ENCODE results near the gene ZKSCAN8.

The ZKSCAN8 gene

GRCh38 chr6:28207510-28208110, 65.9 kb downstream of the ZKSCAN8 start:
- peak in 1 of 2 donors; percentile 38 for DNase-seq

- no peak for DNase-seq
Observed at GRCh38 chr6:28208111-28208659, 66.5 kb downstream of the ZKSCAN8 start.

Measured in bone marrow (tissue), 2 donors.